ENCODE measurements around the gene LRRTM2.

The LRRTM2 gene

DNA sequence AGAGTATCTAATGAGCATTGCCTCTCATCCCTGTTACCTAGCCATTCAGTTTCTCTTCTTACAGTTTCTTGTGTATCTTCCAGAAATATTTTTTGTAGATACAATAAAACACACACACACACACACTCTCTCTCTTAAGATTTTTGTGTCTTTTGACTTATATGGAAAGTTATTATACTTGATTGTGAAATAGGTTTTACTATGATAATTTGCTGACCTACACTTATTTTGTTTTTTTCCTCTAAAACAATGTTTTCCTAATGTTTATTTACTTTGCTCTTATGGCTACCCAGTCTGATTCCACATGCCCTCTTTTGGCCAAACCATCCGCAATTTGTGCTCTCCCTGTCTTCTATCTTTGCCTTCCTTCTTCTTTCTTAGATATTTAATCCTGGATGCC, 25.3 kb downstream of the LRRTM2 start:
- no peak overlapping the region for H3K4me3 ChIP-seq (ENCODE audit: low read depth, low read length)
- TF ChIP-seq, protein P1, sequence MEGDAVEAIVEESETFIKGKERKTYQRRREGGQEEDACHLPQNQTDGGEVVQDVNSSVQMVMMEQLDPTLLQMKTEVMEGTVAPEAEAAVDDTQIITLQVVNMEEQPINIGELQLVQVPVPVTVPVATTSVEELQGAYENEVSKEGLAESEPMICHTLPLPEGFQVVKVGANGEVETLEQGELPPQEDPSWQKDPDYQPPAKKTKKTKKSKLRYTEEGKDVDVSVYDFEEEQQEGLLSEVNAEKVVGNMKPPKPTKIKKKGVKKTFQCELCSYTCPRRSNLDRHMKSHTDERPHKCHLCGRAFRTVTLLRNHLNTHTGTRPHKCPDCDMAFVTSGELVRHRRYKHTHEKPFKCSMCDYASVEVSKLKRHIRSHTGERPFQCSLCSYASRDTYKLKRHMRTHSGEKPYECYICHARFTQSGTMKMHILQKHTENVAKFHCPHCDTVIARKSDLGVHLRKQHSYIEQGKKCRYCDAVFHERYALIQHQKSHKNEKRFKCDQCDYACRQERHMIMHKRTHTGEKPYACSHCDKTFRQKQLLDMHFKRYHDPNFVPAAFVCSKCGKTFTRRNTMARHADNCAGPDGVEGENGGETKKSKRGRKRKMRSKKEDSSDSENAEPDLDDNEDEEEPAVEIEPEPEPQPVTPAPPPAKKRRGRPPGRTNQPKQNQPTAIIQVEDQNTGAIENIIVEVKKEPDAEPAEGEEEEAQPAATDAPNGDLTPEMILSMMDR (IDR thresholded peaks at IDR 0.05; ENCODE audit: insufficient read depth, low read length, missing control alignments) = no peak
- DNase-seq (ENCODE audit: low read depth, low spot score) = no peak
- POLR2A ChIA-PET = no interaction called here
- CTCF ChIA-PET = interaction anchor here (1.3 kb wide), 1 partner anchor 25 kb away, joined by 4 read pairs; no protein-coding TSS in a partner anchor

- CTCF ChIA-PET = interaction anchor here (1.3 kb wide), 1 partner anchor 25 kb away, joined by 4 read pairs; no protein-coding TSS in a partner anchor
Observed at GRCh38 chr5:138849439-138849838, 25.7 kb downstream of the LRRTM2 start.

GRCh38 chr5:138844812-138845513, 30.2 kb downstream of the LRRTM2 start:
- H3K4me3 ChIP-seq (ENCODE audit: low read depth, low read length) = no peak overlapping the region
- TF ChIP-seq, protein P1 (IDR thresholded peaks at IDR 0.05; ENCODE audit: insufficient read depth, low read length, missing control alignments) = no peak
- peak; percentile 55 for DNase-seq (ENCODE audit: low read depth, low spot score)
- ChIA-PET CTCF (interaction anchor here (1.0 to 2.4 kb wide), 4 partner anchors 10 to 19 kb away, joined by 3 to 18 read pairs (median 4); no protein-coding TSS in a partner anchor), POLR2A (interaction anchor here (0.6 to 0.8 kb wide), 3 partner anchors 84 to 566 kb away, joined by 3 read pairs; no protein-coding TSS in a partner anchor)

More at GRCh38 chr5:138849439-138849838, 25.7 kb downstream of the LRRTM2 start:
- no peak for DNase-seq (ENCODE audit: low read depth, low spot score)
- POLR2A ChIA-PET = no interaction called here
- TF ChIP-seq, protein P1 (IDR thresholded peaks at IDR 0.05; ENCODE audit: insufficient read depth, low read length, missing control alignments) = no peak
- no peak overlapping the region for H3K4me3 ChIP-seq (ENCODE audit: low read depth, low read length)

DNA sequence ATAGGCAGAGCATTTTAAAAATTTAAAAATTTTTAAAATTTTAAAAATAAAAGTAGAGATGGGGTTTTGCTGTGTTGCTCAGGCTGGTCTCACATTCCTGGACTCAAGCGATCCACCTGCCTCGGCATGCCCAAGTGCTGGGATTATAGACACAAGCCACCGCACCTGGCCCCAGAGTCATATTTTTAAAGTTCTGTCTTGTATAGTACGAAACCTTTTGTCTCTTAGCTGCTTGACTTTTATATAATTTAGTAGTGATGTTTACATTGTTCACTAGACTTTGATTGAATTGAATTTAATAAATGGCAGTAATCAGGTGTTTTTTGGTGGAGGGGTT, 31.0 kb downstream of the LRRTM2 start:
- H3K4me3 ChIP-seq (ENCODE audit: low read depth, low read length) = no peak overlapping the region
- ChIA-PET CTCF (interaction anchor here (2.4 kb wide), 1 partner anchor 18 kb away, joined by 18 read pairs; no protein-coding TSS in a partner anchor), POLR2A (no interaction called here)
- no peak for DNase-seq (ENCODE audit: low read depth, low spot score)
- TF ChIP-seq, protein P1 (IDR thresholded peaks at IDR 0.05; ENCODE audit: insufficient read depth, low read length, missing control alignments) = no peak

DNA sequence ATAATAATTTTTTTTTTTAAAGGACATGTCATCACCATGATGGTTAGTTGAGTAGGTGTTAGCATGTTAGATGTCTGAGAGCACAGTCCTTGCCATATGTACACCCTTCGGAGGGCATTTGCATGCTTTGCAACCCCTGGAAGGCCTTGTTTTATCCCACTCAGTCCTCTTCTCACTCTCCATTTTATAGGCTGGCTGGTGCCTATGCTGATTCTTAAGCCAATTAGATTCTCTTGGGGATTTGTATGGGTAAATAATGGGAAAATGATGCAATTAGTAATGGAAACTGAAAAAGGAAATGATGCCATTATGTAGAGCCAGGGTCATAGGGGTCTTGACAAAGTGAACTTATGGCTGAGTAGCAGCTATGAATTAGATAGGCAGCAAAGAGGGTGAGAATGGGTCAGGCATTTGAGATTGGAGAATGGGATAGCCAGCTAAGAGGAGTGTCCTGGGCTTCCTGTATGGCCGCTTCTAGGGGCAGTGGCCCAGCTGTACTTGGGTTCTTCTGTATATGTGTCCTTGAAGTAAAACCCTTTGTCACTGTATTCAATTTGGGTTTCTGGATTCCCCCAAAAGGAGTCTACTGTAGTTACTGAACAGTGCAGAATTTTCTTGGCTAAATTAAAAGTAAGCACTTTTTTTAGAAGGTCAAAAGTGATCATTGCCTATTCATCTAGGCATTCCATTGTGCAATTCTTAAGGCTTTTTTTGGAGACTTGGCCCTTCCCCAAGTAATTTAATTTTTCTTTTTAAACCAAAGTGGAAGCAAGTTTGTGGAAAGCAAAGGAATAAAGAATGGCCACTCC, 31.6 kb downstream of the LRRTM2 start:
- no peak for DNase-seq (ENCODE audit: low read depth, low spot score)
- H3K4me3 ChIP-seq (ENCODE audit: low read depth, low read length) = no peak overlapping the region
- ChIA-PET POLR2A (no interaction called here), CTCF (interaction anchor here (0.7 to 2.4 kb wide), 2 partner anchors 18 kb away, joined by 5 to 18 read pairs; no protein-coding TSS in a partner anchor)
- TF ChIP-seq, protein P1 (IDR thresholded peaks at IDR 0.05; ENCODE audit: insufficient read depth, low read length, missing control alignments) = no peak

GRCh38 chr5:138841531-138841930, 33.6 kb downstream of the LRRTM2 start:
- TF ChIP-seq, protein P1 (IDR thresholded peaks at IDR 0.05; ENCODE audit: insufficient read depth, low read length, missing control alignments) = no peak
- ChIA-PET POLR2A (no interaction called here), CTCF (no interaction called here)
- DNase-seq (ENCODE audit: low read depth, low spot score) = no peak
- H3K4me3 ChIP-seq (ENCODE audit: low read depth, low read length) = no peak overlapping the region
